SK-N-MC (cell line): ENCODE measurements around the gene SET.

Experiments used
- EZH2 ChIP-seq: fragments of 200-600 bp; sonication (generic); IDR thresholded peaks from one replicate; pipeline ENCODE4 v1.6.1; 2017; ENCODE audit warnings: antibody characterized with exemption
- POLR2AphosphoS5 ChIP-seq: IDR thresholded peaks from 2 replicates; pipeline ENCODE4 v1.6.1; 2012; ENCODE audit warnings: mild to moderate bottlenecking, low read depth, low read length, borderline replicate concordance

DNA sequence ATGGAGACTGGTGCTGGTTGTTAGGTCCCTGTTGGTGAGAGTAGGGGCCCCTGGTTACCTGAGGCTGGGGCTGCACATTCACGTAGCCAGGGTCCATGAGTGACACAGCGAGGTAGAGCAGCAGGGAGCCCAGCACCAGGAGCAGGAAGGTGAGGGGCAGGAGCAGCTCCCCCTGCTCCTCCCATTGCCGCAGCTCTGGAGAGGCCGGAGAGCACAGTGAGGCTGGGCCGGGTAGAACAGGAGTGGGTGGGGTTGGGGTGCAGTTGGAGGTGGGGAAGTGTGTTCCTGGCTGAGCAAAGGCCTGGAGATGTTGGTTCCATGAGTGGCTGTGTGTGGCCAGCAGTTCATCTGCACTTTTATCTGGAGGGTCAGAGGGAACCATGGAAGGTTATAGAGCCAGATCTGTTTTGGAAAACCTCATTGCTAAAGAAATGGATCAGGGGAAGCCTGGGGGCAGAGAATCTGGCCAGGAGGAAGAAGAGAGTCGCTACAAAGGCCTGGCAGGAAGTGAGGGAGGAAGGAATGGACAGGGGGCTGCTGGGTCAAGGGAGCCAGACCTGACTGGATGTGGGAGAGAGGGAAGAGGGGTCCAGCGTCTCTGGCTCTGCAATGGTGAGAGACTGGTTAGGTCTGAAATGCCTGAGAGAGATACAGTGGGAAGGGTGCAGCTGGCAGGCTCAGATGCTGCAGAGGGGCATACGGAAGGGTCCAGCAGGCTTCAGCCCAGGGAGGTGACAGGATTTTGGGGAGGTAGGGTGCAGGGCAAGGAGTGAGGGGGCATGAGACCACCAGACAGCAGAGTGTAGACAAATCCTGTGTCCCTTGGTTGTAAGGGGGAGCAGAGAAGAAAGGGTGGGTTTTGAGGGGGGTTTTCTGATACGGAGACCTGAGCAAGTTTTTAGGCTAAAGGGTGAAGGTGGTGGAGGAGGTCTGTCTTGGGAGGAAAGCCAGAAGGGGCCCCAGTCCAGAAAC is 33.6 kb downstream of the SET start:
- TF ChIP-seq POLR2AphosphoS5: no peak
- no peak for TF ChIP-seq EZH2
